H1 (cell line): ENCODE results near the gene DOCK1. TPM values are rescaled to one million over a fixed set of nuclear protein-coding genes. Genes with fewer than 3 reads are reported as not detected.

Experiments used
- CTCF ChIA-PET: fragments of 300-600 bp; sonication (Branson Sonifier 250); formaldehyde crosslinking; loops from one replicate; lab custom pipeline; 2021; ENCODE audit not compliant: partially characterized antibody; lab: Charles Lee
- POLR2A ChIA-PET: fragments of 300-600 bp; sonication (Branson Sonifier 250); formaldehyde crosslinking; loops from one replicate; lab custom pipeline; 2021; ENCODE audit warnings: inconsistent platforms; ENCODE audit not compliant: partially characterized antibody; lab: Charles Lee
- DNase-seq, 2 experiments: peaks; one replicate each; pipeline versions ENCODE4 v3.0.0 to v3.0.0-alpha.2; 2010 to 2022; ENCODE audit warnings: low spot score in 2 of 2, low read depth in 1 of 2, mixed read lengths in 1 of 2
- FAIRE-seq: peaks from 2 replicates; lab custom pipeline; 2011; peaks lifted over from hg19 to GRCh38; lab: Jason Lieb, UNC
- H2AFZ ChIP-seq: 2 replicates; pipeline ENCODE4 v1.8.1; 2012; ENCODE audit warnings: low read length, inconsistent platforms
- H2AK5ac ChIP-seq: 2 replicates; pipeline ENCODE4 v1.6.1; 2013; ENCODE audit warnings: low read depth, low read length
- H2BK120ac ChIP-seq: replicated peaks from 2 replicates; pipeline ENCODE3; 2013; ENCODE audit warnings: low read depth, low read length, inconsistent platforms
- H2BK12ac ChIP-seq: 2 replicates; pipeline ENCODE4 v1.6.1; 2013; ENCODE audit warnings: low read depth, low read length
- H2BK15ac ChIP-seq: 2 replicates; pipeline ENCODE4 v1.6.1; 2013; ENCODE audit warnings: low read length
- H2BK20ac ChIP-seq: 2 replicates; pipeline ENCODE4 v1.6.1; 2013; ENCODE audit warnings: low read length
- H2BK5ac ChIP-seq: 2 replicates; pipeline ENCODE4 v1.6.1; 2013; ENCODE audit warnings: low read depth, low read length
- H3K14ac ChIP-seq: 2 replicates; pipeline ENCODE4 v1.6.1; 2013; ENCODE audit warnings: inconsistent platforms; ENCODE audit not compliant: insufficient read length
- H3K18ac ChIP-seq: 2 replicates; pipeline ENCODE4 v1.6.1; 2013; ENCODE audit warnings: low read length; ENCODE audit errors: extremely low read depth
- H3K23ac ChIP-seq: 2 replicates; pipeline ENCODE4 v1.6.1; 2013; ENCODE audit warnings: inconsistent platforms; ENCODE audit not compliant: insufficient read length
- H3K23me2 ChIP-seq: 2 replicates; pipeline ENCODE4 v1.6.1; 2013; ENCODE audit warnings: low read depth, low read length
- H3K27ac ChIP-seq: 2 replicates; pipeline ENCODE4 v1.6.1; 2011; ENCODE audit warnings: low read depth, low read length, inconsistent platforms
- H3K27me3 ChIP-seq, 4 experiments: replicated peaks in 1 of 4; 1 replicate in 1 of 4; 2 replicates in 3 of 4; pipeline versions ENCODE4 v1.6.1 to v1.8.1; 2011 to 2013; ENCODE audit warnings: low read length in 3 of 4, mild to moderate bottlenecking in 3 of 4, inconsistent platforms in 2 of 4, mixed read lengths in 2 of 4, moderate library complexity in 1 of 4; ENCODE audit not compliant: control insufficient read depth in 3 of 4, insufficient read depth in 3 of 4; ENCODE audit errors: extremely low read depth in 1 of 4
- H3K36me3 ChIP-seq, 4 experiments: 2 replicates each; pipeline versions ENCODE4 v1.6.1 to v1.8.1; 2011 to 2013; ENCODE audit warnings: mild to moderate bottlenecking in 4 of 4, low read length in 3 of 4, moderate library complexity in 2 of 4, control low read depth in 1 of 4, inconsistent platforms in 1 of 4; ENCODE audit not compliant: insufficient read depth in 4 of 4, control insufficient read depth in 2 of 4
- H3K4ac ChIP-seq: replicated peaks from 2 replicates; pipeline ENCODE3; 2013; ENCODE audit warnings: low read length, low read depth, mixed read lengths, inconsistent platforms; ENCODE audit not compliant: insufficient read length
- H3K4me1 ChIP-seq, 4 experiments: replicated peaks in 1 of 4; 1 replicate in 1 of 4; 2 replicates in 3 of 4; pipeline versions ENCODE4 v1.6.1 to v1.8.1; 2011 to 2013; ENCODE audit warnings: low read length in 3 of 4, inconsistent platforms in 2 of 4, mixed read lengths in 1 of 4; ENCODE audit not compliant: insufficient read depth in 4 of 4, control insufficient read depth in 3 of 4
- H3K4me2 ChIP-seq, 2 experiments: 2 replicates each; pipeline versions ENCODE4 v1.6.1 to v1.8.1; 2011 to 2013; ENCODE audit warnings: low read depth in 2 of 2, low read length in 2 of 2, control low read depth in 1 of 2, inconsistent platforms in 1 of 2, mild to moderate bottlenecking in 1 of 2; ENCODE audit not compliant: insufficient read depth in 1 of 2
- H3K4me3 ChIP-seq, 4 experiments: fragments of 200-600, 300-600 bp in 1 of 4; sonication (generic), shearing (Covaris generic), sonication (Bioruptor Twin) in 1 of 4; 2 replicates each; pipeline versions ENCODE4 v1.5.1 to v1.8.1; 2011 to 2016; ENCODE audit warnings: low read length in 4 of 4, low read depth in 3 of 4, control low read depth in 2 of 4, inconsistent platforms in 2 of 4, mild to moderate bottlenecking in 2 of 4, mixed read lengths in 1 of 4, moderate library complexity in 1 of 4; ENCODE audit not compliant: insufficient read depth in 2 of 4; ENCODE audit errors: extremely low read depth in 1 of 4
- H3K56ac ChIP-seq: replicated peaks from 2 replicates; pipeline ENCODE3; 2013; ENCODE audit warnings: low read depth, mild to moderate bottlenecking, mixed read lengths, low read length, inconsistent platforms; ENCODE audit not compliant: insufficient read length
- H3K79me1 ChIP-seq: 2 replicates; pipeline ENCODE4 v1.6.1; 2013; ENCODE audit warnings: low read depth, low read length, control low read depth
- H3K79me2 ChIP-seq, 2 experiments: 2 replicates each; pipeline versions ENCODE4 v1.6.1 to v1.8.1; 2012 to 2013; ENCODE audit warnings: low read length in 2 of 2, mild to moderate bottlenecking in 2 of 2, inconsistent platforms in 1 of 2; ENCODE audit not compliant: insufficient read depth in 2 of 2, control insufficient read depth in 1 of 2
- H3K9ac ChIP-seq, 4 experiments: replicated peaks in 1 of 4; 1 replicate in 1 of 4; 2 replicates in 3 of 4; pipeline versions ENCODE4 v1.6.1 to v1.8.1; 2011 to 2013; ENCODE audit warnings: low read depth in 3 of 4, low read length in 3 of 4, control low read depth in 2 of 4, mild to moderate bottlenecking in 2 of 4, moderate library complexity in 2 of 4, inconsistent platforms in 1 of 4; ENCODE audit errors: extremely low read depth in 1 of 4
- H3K9me3 ChIP-seq, 2 experiments: 2 replicates each; pipeline versions ENCODE4 v1.6.1 to v1.8.1; 2012 to 2013; ENCODE audit warnings: mild to moderate bottlenecking in 2 of 2, moderate library complexity in 2 of 2, control low read depth in 1 of 2, inconsistent platforms in 1 of 2, low read depth in 1 of 2, low read length in 1 of 2, mixed read lengths in 1 of 2; ENCODE audit not compliant: insufficient read depth in 2 of 2
- H4K20me1 ChIP-seq, 2 experiments: replicated peaks in 1 of 2; 2 replicates each; pipeline versions ENCODE3 to v1.8.1; 2011 to 2013; ENCODE audit warnings: inconsistent platforms in 2 of 2, low read length in 2 of 2, mild to moderate bottlenecking in 1 of 2; ENCODE audit not compliant: insufficient read depth in 2 of 2, control insufficient read depth in 1 of 2
- H4K5ac ChIP-seq: 2 replicates; pipeline ENCODE4 v1.6.1; 2013; ENCODE audit warnings: low read length, low read depth, mixed read lengths, inconsistent platforms; ENCODE audit not compliant: insufficient read length
- H4K8ac ChIP-seq: 2 replicates; pipeline ENCODE4 v1.8.0; 2013; ENCODE audit warnings: mild to moderate bottlenecking, moderate library complexity, low read length, inconsistent platforms; ENCODE audit not compliant: insufficient read depth; ENCODE audit errors: extremely low read depth
- H4K91ac ChIP-seq: replicated peaks from 2 replicates; pipeline ENCODE3; 2013; ENCODE audit warnings: low read length, mixed read lengths, inconsistent platforms; ENCODE audit not compliant: insufficient read length
- BRCA1 ChIP-seq: IDR thresholded peaks from 2 replicates; pipeline ENCODE4 v1.6.1; 2012; ENCODE audit warnings: low read depth, low read length, improper control_type of control experiment
- CBX5 ChIP-seq: fragments of 300-800, 300-1000 bp; sonication (generic); IDR thresholded peaks from 2 replicates; pipeline ENCODE4 v1.7.1; 2016; ENCODE audit warnings: antibody characterized with exemption, low read length, low read depth
- CREB1 ChIP-seq: IDR thresholded peaks from 2 replicates; pipeline ENCODE4 v1.6.1; 2012; ENCODE audit warnings: inconsistent platforms
- MAFK ChIP-seq: IDR thresholded peaks from 2 replicates; pipeline ENCODE4 v1.6.1; 2012; ENCODE audit warnings: low read depth, mild to moderate bottlenecking, improper control_type of control experiment, low read length
- POLR2AphosphoS5 ChIP-seq: IDR thresholded peaks from 2 replicates; pipeline ENCODE4 v1.6.1; 2011; ENCODE audit warnings: low read depth, low read length
- RAD21 ChIP-seq, 2 experiments: IDR thresholded peaks in 1 of 2; conservative IDR thresholded peaks in 1 of 2; 2 replicates each; pipeline ENCODE4 v1.6.1; 2011; ENCODE audit warnings: low read depth in 2 of 2, low read length in 2 of 2, improper control_type of control experiment in 1 of 2, inconsistent platforms in 1 of 2, mild to moderate bottlenecking in 1 of 2, moderate library complexity in 1 of 2
- RXRA ChIP-seq: IDR thresholded peaks from 2 replicates; pipeline ENCODE4 v1.6.1; 2011; ENCODE audit warnings: low read depth, mild to moderate bottlenecking, low read length, moderate library complexity; ENCODE audit not compliant: insufficient read depth
- SIN3A ChIP-seq, 2 experiments: IDR thresholded peaks in 1 of 2; conservative IDR thresholded peaks in 1 of 2; 2 replicates each; pipeline ENCODE4 v1.6.1; 2011 to 2012; ENCODE audit warnings: low read length in 2 of 2, improper control_type of control experiment in 1 of 2, low read depth in 1 of 2, mild to moderate bottlenecking in 1 of 2
- SIRT6 ChIP-seq: IDR thresholded peaks from one replicate; pipeline ENCODE4 v1.7.1; 2012; ENCODE audit warnings: low read length, inconsistent platforms
- WGBS, 2 experiments: shearing (Covaris generic) in 1 of 2; methylation state at CpG; one replicate each; pipeline versions ENCODE4 v1.1.6 to v1.1.7; 2013 to 2015; ENCODE audit warnings: low lambda C conversion rate in 2 of 2, mixed read lengths in 2 of 2, inconsistent platforms in 1 of 2, low coverage in 1 of 2, missing lambda C conversion rate in 1 of 2; ENCODE audit not compliant: insufficient replicate concordance in 2 of 2, insufficient coverage in 1 of 2, insufficient read length in 1 of 2; ENCODE audit errors: extremely low coverage in 1 of 2, missing lambda C conversion rate in 1 of 2; 5-methylcytosine and 5-hydroxymethylcytosine counted together
- polyA plus RNA-seq, 7 experiments: library from polyadenylated mRNA; depleted of rRNA in 3 of 7; stranded (reverse) in 5 of 7; unstranded in 2 of 7; fragments of >200 nt in 5 of 7; fragments of 200-250 nt in 2 of 7; gene quantifications; 1 replicate in 5 of 7; 2 replicates in 1 of 7; 4 replicates in 1 of 7; pipeline versions ENCODE4 v1.2.1 to v1.2.3, GENCODE V29; 2011 to 2013; ENCODE audit warnings: missing spikeins in 2 of 7, mixed read lengths in 2 of 7
- total RNA-seq: library from RNA; stranded (reverse); fragmentation: NEBNext Ultra II Directional; extraction: Animal tissue kit (Norgen Biotek cat#: 25700); gene quantifications from 2 replicates; pipeline ENCODE4 v1.2.1, GENCODE V29; 2021
- TF ChIP-seq, protein P1 (sequence below), 3 experiments: IDR thresholded peaks; 1 replicate in 2 of 3; 2 replicates in 1 of 3; pipeline versions ENCODE4 v1.5.1 to v1.6.1; 2011; ENCODE audit warnings: low read length in 3 of 3, mild to moderate bottlenecking in 3 of 3, inconsistent platforms in 2 of 3, low read depth in 1 of 3, moderate library complexity in 1 of 3; ENCODE audit not compliant: insufficient read depth in 1 of 3; ENCODE audit errors: control extremely low read depth in 1 of 3
- TF ChIP-seq, protein P2 (sequence below): IDR thresholded peaks from 2 replicates; pipeline ENCODE4 v1.6.1; 2012; ENCODE audit warnings: inconsistent platforms

The DOCK1 gene
- total and polyA plus RNA-seq, 2 of the 8 experiments (the other 6 are each of a cell fraction or from before 2014, with no cell fraction given) = 11.6 to 53.0 TPM

DNA sequence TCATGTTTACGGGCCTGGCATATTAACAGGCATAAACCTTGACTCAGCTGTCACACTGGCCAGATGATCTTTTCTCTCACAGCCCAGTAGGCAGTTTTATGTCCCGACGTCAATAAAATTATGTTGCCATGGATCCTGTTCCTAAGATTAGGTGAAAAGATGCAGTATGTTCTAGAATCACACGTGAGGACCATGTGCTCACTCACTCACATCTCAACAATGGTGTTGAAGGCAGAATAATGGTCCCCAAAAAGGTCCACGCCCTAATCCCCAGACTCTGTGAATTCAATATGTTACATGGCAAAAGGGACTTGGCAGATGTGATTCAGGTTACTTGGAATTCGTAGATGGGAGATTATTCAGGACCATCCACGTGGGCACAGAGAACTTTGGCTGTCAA lies 3.5 kb downstream of the DOCK1 start:
- no peaks in the 10 kb centered on the region for H3K27me3 ChIP-seq
- no peak for FAIRE-seq
- no peak overlapping the region for H2BK20ac ChIP-seq
- peaks cover 12% of the 10 kb centered on the region; the same call in 1 of the 2 replicates for H3K23me2 ChIP-seq
- DNase-seq = no peak
- no peak overlapping the region for H2BK5ac ChIP-seq
- peaks cover 32% of the 10 kb centered on the region for H3K79me1 ChIP-seq
- H4K8ac ChIP-seq = no peak overlapping the region
- H2BK120ac ChIP-seq = no peak overlapping the region
- H3K4me3 ChIP-seq = no peak overlapping the region
- H2AK5ac ChIP-seq = no peak overlapping the region
- 72% methylated on average over 7 of the region's 7 CpGs; no CpG with 5 or more reads in 1 of the 2 experiments for WGBS, 2 experiments
- no peaks in the 10 kb centered on the region for H3K9me3 ChIP-seq
- no peak overlapping the region for H3K4me2 ChIP-seq
- CTCF ChIA-PET = interaction anchor here (0.6 to 2.9 kb wide), 7 partner anchors 10 to 189 kb away, joined by 3 to 16 read pairs (median 4); no protein-coding TSS in a partner anchor
- no peak overlapping the region for H2BK12ac ChIP-seq
- H3K36me3 ChIP-seq = peaks cover 0 to 1% (median under 1%) of the 10 kb centered on the region in 4 experiments; a peak in 2 of 8 replicates
- H2AFZ ChIP-seq = no peak overlapping the region
- H3K23ac ChIP-seq = no peak overlapping the region
- H3K18ac ChIP-seq = no peak overlapping the region
- no peak overlapping the region for H3K14ac ChIP-seq
- H3K27ac ChIP-seq = no peak overlapping the region
- POLR2A ChIA-PET = interaction anchor here (1.0 to 2.5 kb wide), 3 partner anchors 8 to 27 kb away, joined by 3 to 11 read pairs (median 3); no protein-coding TSS in a partner anchor
- no peak overlapping the region for H3K4ac ChIP-seq
- no peak overlapping the region for H3K9ac ChIP-seq
- H3K4me1 ChIP-seq = peaks cover 0 to 29% (median 15%) of the 10 kb centered on the region in 4 experiments; a peak in 5 of 7 replicates
- peaks cover 21 to 31% of the 10 kb centered on the region in 2 experiments for H4K20me1 ChIP-seq
- peaks cover 22 to 77% of the 10 kb centered on the region in 2 experiments for H3K79me2 ChIP-seq
- no peak overlapping the region for H4K91ac ChIP-seq
- H3K56ac ChIP-seq = no peak overlapping the region
- H4K5ac ChIP-seq = no peak overlapping the region
- H2BK15ac ChIP-seq = no peak overlapping the region
- TF ChIP-seq SIN3A (conservative IDR thresholded peaks at IDR 0.05 in 1 of 2, IDR thresholded peaks at IDR 0.05 in 1 of 2; ENCODE audit: low read depth in 1 of 2, low read length in 2 of 2) (no peak), RXRA (no peak), CBX5 (no peak), POLR2AphosphoS5 (no peak), SIRT6 (no peak), RAD21 (IDR thresholded peaks at IDR 0.05 in 1 of 2, conservative IDR thresholded peaks at IDR 0.05 in 1 of 2; ENCODE audit: low read depth in 2 of 2, low read length in 2 of 2) (no peak), MAFK (no peak), CREB1 (no peak), BRCA1 (no peak)
- TF ChIP-seq, protein P1, sequence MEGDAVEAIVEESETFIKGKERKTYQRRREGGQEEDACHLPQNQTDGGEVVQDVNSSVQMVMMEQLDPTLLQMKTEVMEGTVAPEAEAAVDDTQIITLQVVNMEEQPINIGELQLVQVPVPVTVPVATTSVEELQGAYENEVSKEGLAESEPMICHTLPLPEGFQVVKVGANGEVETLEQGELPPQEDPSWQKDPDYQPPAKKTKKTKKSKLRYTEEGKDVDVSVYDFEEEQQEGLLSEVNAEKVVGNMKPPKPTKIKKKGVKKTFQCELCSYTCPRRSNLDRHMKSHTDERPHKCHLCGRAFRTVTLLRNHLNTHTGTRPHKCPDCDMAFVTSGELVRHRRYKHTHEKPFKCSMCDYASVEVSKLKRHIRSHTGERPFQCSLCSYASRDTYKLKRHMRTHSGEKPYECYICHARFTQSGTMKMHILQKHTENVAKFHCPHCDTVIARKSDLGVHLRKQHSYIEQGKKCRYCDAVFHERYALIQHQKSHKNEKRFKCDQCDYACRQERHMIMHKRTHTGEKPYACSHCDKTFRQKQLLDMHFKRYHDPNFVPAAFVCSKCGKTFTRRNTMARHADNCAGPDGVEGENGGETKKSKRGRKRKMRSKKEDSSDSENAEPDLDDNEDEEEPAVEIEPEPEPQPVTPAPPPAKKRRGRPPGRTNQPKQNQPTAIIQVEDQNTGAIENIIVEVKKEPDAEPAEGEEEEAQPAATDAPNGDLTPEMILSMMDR (IDR thresholded peaks at IDR 0.05; ENCODE audit: control extremely low read depth in 1 of 3, insufficient read depth in 1 of 3, low read depth in 1 of 3, low read length in 3 of 3) = no peak
- TF ChIP-seq, protein P2, sequence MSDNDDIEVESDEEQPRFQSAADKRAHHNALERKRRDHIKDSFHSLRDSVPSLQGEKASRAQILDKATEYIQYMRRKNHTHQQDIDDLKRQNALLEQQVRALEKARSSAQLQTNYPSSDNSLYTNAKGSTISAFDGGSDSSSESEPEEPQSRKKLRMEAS = no peak
